Measurements from ENCODE around the gene SPEF1.

SPEF1 gene

DNA sequence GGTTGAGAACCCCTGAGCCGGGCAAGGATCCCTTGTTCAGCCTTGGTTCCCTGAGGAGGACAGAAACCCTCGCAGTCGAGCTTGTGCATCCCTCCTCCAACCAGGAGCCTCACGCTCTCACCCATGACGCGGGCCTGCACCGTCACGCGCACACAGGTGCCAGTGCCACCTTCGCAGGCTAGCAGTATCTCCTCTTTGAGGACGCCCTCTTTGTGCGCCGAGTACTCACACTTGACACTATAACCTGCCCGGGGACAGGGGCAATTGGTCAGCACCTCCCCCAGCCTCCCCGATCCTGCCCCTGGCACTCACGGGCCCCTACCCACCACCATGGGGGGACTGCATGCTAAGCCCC, 27.0 kb downstream of the SPEF1 start:
- TF ChIP-seq CTCF (IDR thresholded peaks at IDR 0.05; ENCODE audit: extremely low read depth, missing control alignments), result no peak
- no peak for DNase-seq (ENCODE audit: low spot score)

GRCh38 chr20:3753501-3754275, 27.6 kb downstream of the SPEF1 start:
- no peak for DNase-seq (ENCODE audit: low spot score)
- no peak for TF ChIP-seq CTCF (IDR thresholded peaks at IDR 0.05; ENCODE audit: extremely low read depth, missing control alignments)

- TF ChIP-seq CTCF (IDR thresholded peaks at IDR 0.05; ENCODE audit: extremely low read depth, missing control alignments), result peak; percentile 68
Observed at GRCh38 chr20:3753098-3753497, 28.1 kb downstream of the SPEF1 start.

GRCh38 chr20:3752386-3752759, 28.9 kb downstream of the SPEF1 start:
- no peak for DNase-seq (ENCODE audit: low spot score)
- no peak for TF ChIP-seq CTCF (IDR thresholded peaks at IDR 0.05; ENCODE audit: extremely low read depth, missing control alignments)

More at GRCh38 chr20:3753098-3753497, 28.1 kb downstream of the SPEF1 start:
- peak; percentile 88 for DNase-seq (ENCODE audit: low spot score)

DNA sequence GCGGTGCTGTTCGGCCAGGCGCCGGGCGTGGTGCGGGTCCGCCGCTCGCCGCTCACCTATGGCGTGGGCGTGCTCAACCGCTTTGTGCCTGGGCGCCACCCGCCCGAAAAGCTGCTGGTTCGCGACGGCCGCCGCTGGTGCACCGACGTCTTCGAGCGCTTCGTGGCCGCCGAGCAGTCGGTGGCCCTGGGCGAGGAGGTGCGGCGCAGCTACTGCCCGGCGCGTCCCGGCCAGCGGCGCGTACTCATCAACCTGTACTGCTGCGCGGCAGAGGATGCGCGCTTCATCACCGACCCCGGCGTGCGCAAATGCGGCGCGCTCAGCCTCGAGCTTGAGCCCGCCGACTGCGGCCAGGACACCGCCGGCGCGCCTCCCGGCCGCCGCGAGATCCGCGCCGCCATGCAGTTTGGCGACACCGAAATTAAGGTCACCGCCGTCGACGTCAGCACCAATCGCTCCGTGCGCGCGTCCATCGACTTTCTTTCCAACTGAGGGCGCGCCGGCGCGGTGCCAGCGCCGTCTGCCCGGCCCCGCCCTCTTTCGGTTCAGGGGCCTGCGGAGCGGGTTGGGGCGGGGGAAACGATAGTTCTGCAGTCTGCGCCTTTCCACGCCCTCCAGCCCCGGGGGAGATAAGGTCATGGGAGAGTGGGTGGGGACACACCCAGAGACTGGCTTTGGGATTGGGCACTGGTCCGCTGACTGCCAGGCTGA, 29.4 kb downstream of the SPEF1 start:
- DNase-seq (ENCODE audit: low spot score), result peak; percentile 82
- no peak for TF ChIP-seq CTCF (IDR thresholded peaks at IDR 0.05; ENCODE audit: extremely low read depth, missing control alignments)

- TF ChIP-seq CTCF (IDR thresholded peaks at IDR 0.05; ENCODE audit: extremely low read depth, missing control alignments), result no peak
- DNase-seq (ENCODE audit: low spot score), result no peak
Observed at GRCh38 chr20:3751305-3751674, 30.0 kb downstream of the SPEF1 start.

DNA sequence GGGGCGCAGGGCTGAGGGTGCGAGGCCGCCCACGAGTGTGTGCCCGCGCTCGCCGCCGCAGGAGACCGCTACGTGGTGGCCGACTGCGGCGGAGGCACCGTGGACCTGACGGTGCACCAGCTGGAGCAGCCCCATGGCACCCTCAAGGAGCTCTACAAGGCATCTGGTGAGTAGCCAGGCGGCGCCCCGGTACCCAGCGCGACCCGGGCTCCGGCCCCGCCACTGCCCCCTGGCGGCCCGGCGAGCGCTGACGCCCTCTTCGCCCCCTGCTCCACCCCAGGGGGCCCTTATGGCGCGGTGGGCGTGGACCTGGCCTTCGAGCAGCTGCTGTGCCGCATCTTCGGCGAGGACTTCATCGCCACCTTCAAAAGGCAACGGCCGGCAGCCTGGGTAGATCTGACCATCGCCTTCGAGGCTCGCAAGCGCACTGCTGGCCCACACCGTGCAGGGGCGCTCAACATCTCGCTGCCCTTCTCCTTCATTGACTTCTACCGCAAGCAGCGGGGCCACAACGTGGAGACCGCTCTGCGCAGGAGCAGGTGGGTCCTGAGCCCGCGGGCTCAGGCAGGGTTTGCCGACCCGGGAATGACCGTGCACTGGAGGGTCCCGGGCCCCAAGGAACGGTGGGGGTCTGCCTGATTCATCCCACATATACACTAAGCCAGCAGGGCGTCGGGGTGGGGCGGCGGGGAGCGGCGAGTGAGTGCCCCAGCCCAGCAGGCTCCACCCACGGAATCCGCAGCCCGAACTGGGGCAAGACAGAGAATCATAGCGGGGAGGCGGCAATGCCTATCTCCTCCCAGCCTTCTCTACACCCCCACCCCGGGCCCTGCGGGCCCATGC, 31.3 kb downstream of the SPEF1 start:
- TF ChIP-seq CTCF (IDR thresholded peaks at IDR 0.05; ENCODE audit: extremely low read depth, missing control alignments), result peak; percentile 20
- DNase-seq (ENCODE audit: low spot score), result peak; percentile 83

Data from GM20000 (cell line).